ENCODE data around the gene HOMER2. TPM values are rescaled to one million over a fixed set of nuclear protein-coding genes. Genes with fewer than 3 reads are reported as not detected.

The HOMER2 gene
- total RNA-seq, 1 donor from 2014 or later = 48.8 TPM

- no peak overlapping the region for H3K4me3 ChIP-seq (ENCODE audit: low read depth, low read length)
- no peak for DNase-seq (ENCODE audit: low read depth)
- peak; percentile 89 for TF ChIP-seq CTCF (conservative IDR thresholded peaks at IDR 0.05; ENCODE audit: low read depth, low read length)
Measured at GRCh38 chr15:82849556-82850512, 102.7 kb downstream of the HOMER2 start.

- TF ChIP-seq CTCF (conservative IDR thresholded peaks at IDR 0.05; ENCODE audit: low read depth, low read length) = no peak
- DNase-seq (ENCODE audit: low read depth) = no peak
Measured at GRCh38 chr15:82848241-82848993, 104.1 kb downstream of the HOMER2 start.

GRCh38 chr15:82847703-82848102 is 104.8 kb downstream of the HOMER2 start:
- no peak overlapping the region for H3K4me3 ChIP-seq (ENCODE audit: low read depth, low read length)
- DNase-seq (ENCODE audit: low read depth) = no peak
- TF ChIP-seq CTCF (conservative IDR thresholded peaks at IDR 0.05; ENCODE audit: low read depth, low read length) = no peak

More at GRCh38 chr15:82848241-82848993, 104.1 kb downstream of the HOMER2 start:
- no peak overlapping the region for H3K4me3 ChIP-seq (ENCODE audit: low read depth, low read length)

- TF ChIP-seq CTCF (conservative IDR thresholded peaks at IDR 0.05; ENCODE audit: low read depth, low read length) = no peak
- no peak overlapping the region for H3K4me3 ChIP-seq (ENCODE audit: low read depth, low read length)
- DNase-seq (ENCODE audit: low read depth) = no peak
Measured at GRCh38 chr15:82846621-82847020, 105.9 kb downstream of the HOMER2 start.

GRCh38 chr15:82845686-82846085 is 106.8 kb downstream of the HOMER2 start:
- TF ChIP-seq CTCF (conservative IDR thresholded peaks at IDR 0.05; ENCODE audit: low read depth, low read length) = no peak

GRCh38 chr15:82843566-82843965 is 109.0 kb downstream of the HOMER2 start:
- no peak for TF ChIP-seq CTCF (conservative IDR thresholded peaks at IDR 0.05; ENCODE audit: low read depth, low read length)
- H3K4me3 ChIP-seq (ENCODE audit: low read depth, low read length) = no peak overlapping the region
- no peak for DNase-seq (ENCODE audit: low read depth)

More at GRCh38 chr15:82845686-82846085, 106.8 kb downstream of the HOMER2 start:
- DNase-seq (ENCODE audit: low read depth) = no peak
- no peak overlapping the region for H3K4me3 ChIP-seq (ENCODE audit: low read depth, low read length)
